ENCODE measurements around the gene FSIP2. TPM values are rescaled to one million over a fixed set of nuclear protein-coding genes. Genes with fewer than 3 reads are reported as not detected.

The FSIP2 gene
- total and polyA plus RNA-seq, 3 experiments from 2014 or later, result not detected

DNA sequence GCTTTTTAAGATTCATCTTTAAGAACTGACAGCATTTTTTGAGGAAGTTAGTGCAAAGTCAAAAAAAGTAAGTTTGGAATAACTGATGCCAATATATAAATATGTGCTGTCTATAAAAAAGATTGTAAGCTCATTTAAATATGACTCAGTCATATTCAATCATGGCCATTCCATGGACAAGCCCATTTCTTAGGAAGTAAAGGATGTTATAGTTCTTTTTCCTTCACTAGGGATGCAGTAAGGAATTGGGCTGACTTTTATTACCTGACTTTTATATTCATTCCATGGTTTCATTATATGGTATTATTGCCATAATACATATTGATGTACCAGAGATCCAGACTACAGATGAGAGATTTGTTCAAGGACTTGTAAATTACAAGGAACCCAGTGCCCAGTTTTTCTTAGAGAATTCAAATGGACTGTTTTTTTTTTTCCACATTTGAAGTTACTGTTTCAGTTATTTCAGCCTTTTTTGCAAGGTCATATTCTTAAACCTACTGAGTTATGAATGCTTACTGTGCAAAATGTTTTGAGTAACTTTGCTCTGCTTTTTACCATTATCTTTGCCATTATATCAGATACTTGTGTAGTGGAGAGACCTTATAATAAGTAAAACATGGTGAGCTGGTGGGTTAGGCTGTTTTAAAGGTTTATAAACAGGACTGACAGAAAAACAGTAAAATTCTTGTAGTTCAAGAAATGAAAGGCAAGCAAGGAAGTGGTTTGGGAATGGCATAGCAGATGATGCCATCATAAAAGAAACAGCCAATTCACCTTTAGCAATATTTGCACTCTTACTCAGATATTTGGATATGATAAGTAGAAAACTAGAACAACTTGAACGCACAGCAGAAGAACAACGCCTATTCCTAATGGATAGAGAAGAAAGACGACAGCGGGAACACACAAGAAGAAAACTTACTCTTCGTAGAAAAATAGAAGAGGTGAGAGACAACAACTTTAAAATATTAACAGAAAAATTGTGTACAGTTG is 7.6 kb downstream of the FSIP2 start:
- Mint-ChIP-seq H3K36me3 (no peaks in the 10 kb centered on the region), H3K9me3 (peaks cover 0 to 8% (median 6%) of the 10 kb centered on the region in 5 donors), H3K27ac (no peak overlapping the region), H3K4me3 (no peak overlapping the region), H3K27me3 (no peaks in the 10 kb centered on the region), H3K4me1 (no peaks in the 10 kb centered on the region)
- H3K9me3 ChIP-seq (ENCODE audit: low read length), result no peaks in the 10 kb centered on the region
- CTCF ChIA-PET, result no interaction called here
- DNase-seq, result no peak
- H3K27me3 ChIP-seq (ENCODE audit: insufficient read depth, low read length, poor library complexity, severe bottlenecking), result no peaks in the 10 kb centered on the region
- POLR2A ChIA-PET, result no interaction called here
- H3K36me3 ChIP-seq (ENCODE audit: insufficient read depth, low read length), result no peaks in the 10 kb centered on the region
- no peaks in the 10 kb centered on the region for H3K4me1 ChIP-seq (ENCODE audit: insufficient read depth, low read length)
- H3K27ac ChIP-seq (ENCODE audit: low read depth, low read length), result no peak overlapping the region
- no peak overlapping the region for H3K4me3 ChIP-seq (ENCODE audit: low read length)

- ChIA-PET CTCF (no interaction called here), POLR2A (no interaction called here)
- Histone ChIP-seq H3K9me3 (ENCODE audit: low read length) (no peaks in the 10 kb centered on the region), H3K27me3 (ENCODE audit: insufficient read depth, low read length, poor library complexity, severe bottlenecking) (no peaks in the 10 kb centered on the region), H3K27ac (ENCODE audit: low read depth, low read length) (no peak overlapping the region), H3K4me1 (ENCODE audit: insufficient read depth, low read length) (no peaks in the 10 kb centered on the region), H3K36me3 (ENCODE audit: insufficient read depth, low read length) (no peaks in the 10 kb centered on the region), H3K4me3 (ENCODE audit: low read length) (no peak overlapping the region)
- H3K4me1 Mint-ChIP-seq, result no peaks in the 10 kb centered on the region
- H3K4me3 Mint-ChIP-seq, result no peak overlapping the region
- H3K27me3 Mint-ChIP-seq, result no peaks in the 10 kb centered on the region
- no peaks in the 10 kb centered on the region for H3K36me3 Mint-ChIP-seq
- no peak overlapping the region for H3K27ac Mint-ChIP-seq
- DNase-seq, result no peak
- peaks cover 1 to 12% (median 6%) of the 10 kb centered on the region in 5 donors for H3K9me3 Mint-ChIP-seq
Observed at GRCh38 chr2:185757356-185757755, 18.8 kb downstream of the FSIP2 start.

GRCh38 chr2:185771396-185771795 is 32.8 kb downstream of the FSIP2 start:
- Histone ChIP-seq H3K27ac (ENCODE audit: low read depth, low read length) (no peak overlapping the region), H3K36me3 (ENCODE audit: insufficient read depth, low read length) (no peaks in the 10 kb centered on the region), H3K4me3 (ENCODE audit: low read length) (no peak overlapping the region), H3K9me3 (ENCODE audit: low read length) (no peaks in the 10 kb centered on the region), H3K4me1 (ENCODE audit: insufficient read depth, low read length) (no peaks in the 10 kb centered on the region), H3K27me3 (ENCODE audit: insufficient read depth, low read length, poor library complexity, severe bottlenecking) (no peaks in the 10 kb centered on the region)
- Mint-ChIP-seq H3K4me1 (no peaks in the 10 kb centered on the region), H3K27me3 (no peaks in the 10 kb centered on the region), H3K4me3 (no peak overlapping the region), H3K27ac (no peak overlapping the region), H3K9me3 (peaks cover 38 to 64% (median 54%) of the 10 kb centered on the region in 5 donors), H3K36me3 (no peaks in the 10 kb centered on the region)
- ChIA-PET POLR2A (no interaction called here), CTCF (no interaction called here)
- no peak for DNase-seq

- no peak overlapping the region for H3K27ac Mint-ChIP-seq
- H3K27ac ChIP-seq (ENCODE audit: low read depth, low read length), result no peak overlapping the region
- H3K4me1 ChIP-seq (ENCODE audit: insufficient read depth, low read length), result no peaks in the 10 kb centered on the region
- no peaks in the 10 kb centered on the region for H3K36me3 ChIP-seq (ENCODE audit: insufficient read depth, low read length)
- no peaks in the 10 kb centered on the region for H3K9me3 ChIP-seq (ENCODE audit: low read length)
- H3K4me3 ChIP-seq (ENCODE audit: low read length), result no peak overlapping the region
- ChIA-PET POLR2A (no interaction called here), CTCF (no interaction called here)
- H3K9me3 Mint-ChIP-seq, result peaks cover 4 to 11% (median 10%) of the 10 kb centered on the region in 5 donors
- H3K27me3 Mint-ChIP-seq, result no peaks in the 10 kb centered on the region
- no peaks in the 10 kb centered on the region for H3K27me3 ChIP-seq (ENCODE audit: insufficient read depth, low read length, poor library complexity, severe bottlenecking)
- no peak overlapping the region for H3K4me3 Mint-ChIP-seq
- no peaks in the 10 kb centered on the region for H3K4me1 Mint-ChIP-seq
- DNase-seq, result no peak
- no peaks in the 10 kb centered on the region for H3K36me3 Mint-ChIP-seq
Observed at GRCh38 chr2:185780890-185781289, 42.3 kb downstream of the FSIP2 start.

GRCh38 chr2:185782223-185782769 is 43.7 kb downstream of the FSIP2 start:
- Mint-ChIP-seq H3K27me3 (no peaks in the 10 kb centered on the region), H3K4me3 (no peak overlapping the region), H3K36me3 (no peaks in the 10 kb centered on the region), H3K27ac (no peak overlapping the region), H3K4me1 (no peaks in the 10 kb centered on the region), H3K9me3 (peaks cover 2 to 11% (median 7%) of the 10 kb centered on the region in 5 donors)
- H3K4me3 ChIP-seq (ENCODE audit: low read length), result no peak overlapping the region
- H3K27ac ChIP-seq (ENCODE audit: low read depth, low read length), result no peak overlapping the region
- ChIA-PET CTCF (no interaction called here), POLR2A (no interaction called here)
- no peaks in the 10 kb centered on the region for H3K9me3 ChIP-seq (ENCODE audit: low read length)
- DNase-seq, result no peak
- no peaks in the 10 kb centered on the region for H3K36me3 ChIP-seq (ENCODE audit: insufficient read depth, low read length)
- no peaks in the 10 kb centered on the region for H3K27me3 ChIP-seq (ENCODE audit: insufficient read depth, low read length, poor library complexity, severe bottlenecking)
- H3K4me1 ChIP-seq (ENCODE audit: insufficient read depth, low read length), result no peaks in the 10 kb centered on the region

DNA sequence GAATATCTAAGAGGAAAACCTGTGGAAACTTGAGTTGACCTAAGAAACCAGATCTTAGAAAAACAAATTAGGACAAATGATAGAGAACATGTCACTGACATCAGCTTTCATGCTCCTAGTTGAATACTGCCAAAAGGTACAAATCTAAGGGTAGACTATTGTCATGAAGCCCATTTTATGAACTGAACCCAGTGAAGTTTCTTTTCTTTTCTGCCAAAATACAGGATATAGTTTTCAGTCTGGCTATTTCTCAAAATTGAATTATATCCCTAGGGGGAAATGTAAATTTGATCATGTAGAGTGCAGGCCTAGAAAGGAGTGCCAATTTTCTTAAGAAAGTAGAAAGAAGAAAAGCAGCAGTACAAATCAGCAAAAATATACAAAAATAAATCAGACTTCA is 46.6 kb downstream of the FSIP2 start:
- H3K9me3 Mint-ChIP-seq, result peaks cover 2 to 10% (median 4%) of the 10 kb centered on the region in 5 donors
- H3K36me3 Mint-ChIP-seq, result no peaks in the 10 kb centered on the region
- H3K4me1 Mint-ChIP-seq, result no peaks in the 10 kb centered on the region
- H3K4me3 ChIP-seq (ENCODE audit: low read length), result no peak overlapping the region
- H3K27me3 Mint-ChIP-seq, result no peaks in the 10 kb centered on the region
- no peak overlapping the region for H3K27ac ChIP-seq (ENCODE audit: low read depth, low read length)
- CTCF ChIA-PET, result no interaction called here
- H3K36me3 ChIP-seq (ENCODE audit: insufficient read depth, low read length), result no peaks in the 10 kb centered on the region
- no peak overlapping the region for H3K27ac Mint-ChIP-seq
- no peak overlapping the region for H3K4me3 Mint-ChIP-seq
- H3K27me3 ChIP-seq (ENCODE audit: insufficient read depth, low read length, poor library complexity, severe bottlenecking), result no peaks in the 10 kb centered on the region
- POLR2A ChIA-PET, result no interaction called here
- no peak for DNase-seq
- no peaks in the 10 kb centered on the region for H3K9me3 ChIP-seq (ENCODE audit: low read length)
- no peaks in the 10 kb centered on the region for H3K4me1 ChIP-seq (ENCODE audit: insufficient read depth, low read length)

DNA sequence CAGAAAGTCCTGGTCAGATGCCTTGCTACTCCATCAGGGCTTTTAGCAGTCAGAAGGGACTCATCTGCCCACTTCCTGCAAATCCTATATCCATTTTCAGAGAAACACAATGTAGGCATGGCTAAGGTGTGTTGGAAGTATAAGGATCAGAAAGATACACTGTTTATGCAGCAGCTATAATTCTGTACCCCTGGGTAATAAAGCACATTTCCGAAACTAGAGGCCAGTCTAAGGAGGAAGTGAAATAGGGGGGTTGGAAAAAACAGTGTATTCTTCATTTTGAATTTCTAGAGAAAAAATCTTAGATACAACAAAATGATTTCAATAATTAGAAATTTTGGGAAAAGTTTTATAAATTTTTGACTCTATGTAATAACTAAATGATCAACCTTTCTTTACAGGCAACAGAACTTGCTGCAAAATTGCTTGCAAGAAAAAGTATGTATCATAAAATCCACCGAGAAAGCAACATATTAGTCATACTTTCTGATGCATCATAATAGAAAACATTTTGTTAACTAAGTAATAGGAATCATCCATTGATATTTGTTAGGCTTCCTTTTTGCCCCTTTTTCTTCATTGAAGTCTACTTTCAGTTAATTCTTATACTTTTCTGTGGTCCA is 47.4 kb downstream of the FSIP2 start:
- Histone ChIP-seq H3K4me1 (ENCODE audit: insufficient read depth, low read length) (no peaks in the 10 kb centered on the region), H3K9me3 (ENCODE audit: low read length) (no peaks in the 10 kb centered on the region), H3K36me3 (ENCODE audit: insufficient read depth, low read length) (no peaks in the 10 kb centered on the region), H3K27me3 (ENCODE audit: insufficient read depth, low read length, poor library complexity, severe bottlenecking) (no peaks in the 10 kb centered on the region), H3K27ac (ENCODE audit: low read depth, low read length) (no peak overlapping the region), H3K4me3 (ENCODE audit: low read length) (no peak overlapping the region)
- H3K27ac Mint-ChIP-seq, result no peak overlapping the region
- CTCF ChIA-PET, result no interaction called here
- H3K4me1 Mint-ChIP-seq, result no peaks in the 10 kb centered on the region
- POLR2A ChIA-PET, result no interaction called here
- H3K36me3 Mint-ChIP-seq, result no peaks in the 10 kb centered on the region
- peaks cover 2 to 10% (median 4%) of the 10 kb centered on the region in 5 donors for H3K9me3 Mint-ChIP-seq
- H3K27me3 Mint-ChIP-seq, result no peaks in the 10 kb centered on the region
- H3K4me3 Mint-ChIP-seq, result no peak overlapping the region
- no peak for DNase-seq

All from CD8-positive, alpha-beta memory T cell (primary cell).